UCSD-AML1 (cell line): ENCODE data around the gene JSRP1.

ENCODE experiments used
- DNase-seq: peaks from one replicate; lab custom pipeline; 2025; ENCODE audit not compliant: unreplicated experiment; lab: John Stamatoyannopoulos, UW

Gene JSRP1

DNA sequence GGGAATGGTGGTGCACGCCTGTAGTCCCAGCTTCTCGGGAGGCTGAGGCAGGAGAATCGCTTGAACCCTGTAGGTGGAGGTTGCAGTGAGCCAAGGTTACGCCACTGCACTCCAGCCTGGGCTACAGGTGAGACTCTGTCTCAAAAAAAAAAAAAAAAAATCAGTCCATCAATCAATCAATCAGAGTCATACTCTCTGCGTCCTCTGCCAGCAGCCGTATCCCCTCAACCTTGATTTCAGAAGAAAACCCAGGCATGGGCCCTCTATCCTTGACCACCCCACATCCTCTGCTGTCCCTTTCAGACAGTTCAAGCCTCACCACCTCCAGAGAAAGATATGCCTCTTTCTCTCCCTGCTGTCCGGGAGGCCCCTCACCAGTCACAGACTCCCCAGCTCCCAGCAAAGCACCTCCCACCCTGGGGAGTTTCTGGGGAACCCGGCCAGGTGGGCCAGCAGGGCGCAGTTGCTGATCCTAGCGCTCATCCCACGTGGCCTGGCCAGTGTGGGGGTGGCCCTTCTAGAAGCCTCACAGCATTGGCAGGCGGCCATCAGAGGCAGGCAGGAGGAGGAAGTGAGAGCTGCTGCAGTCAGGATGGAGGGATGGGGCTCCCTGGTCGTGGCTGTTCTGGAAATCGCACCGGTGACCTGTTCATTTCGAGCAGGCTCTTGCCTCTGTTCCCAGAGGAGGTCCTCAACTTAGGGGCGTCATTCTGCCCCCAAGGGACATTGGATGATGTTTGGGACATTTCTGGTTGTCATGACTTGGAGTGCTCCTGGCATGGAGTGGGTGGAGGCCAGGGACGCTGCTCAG is 10.2 kb upstream of the JSRP1 start:
- DNase-seq = peak; percentile 83

DNA sequence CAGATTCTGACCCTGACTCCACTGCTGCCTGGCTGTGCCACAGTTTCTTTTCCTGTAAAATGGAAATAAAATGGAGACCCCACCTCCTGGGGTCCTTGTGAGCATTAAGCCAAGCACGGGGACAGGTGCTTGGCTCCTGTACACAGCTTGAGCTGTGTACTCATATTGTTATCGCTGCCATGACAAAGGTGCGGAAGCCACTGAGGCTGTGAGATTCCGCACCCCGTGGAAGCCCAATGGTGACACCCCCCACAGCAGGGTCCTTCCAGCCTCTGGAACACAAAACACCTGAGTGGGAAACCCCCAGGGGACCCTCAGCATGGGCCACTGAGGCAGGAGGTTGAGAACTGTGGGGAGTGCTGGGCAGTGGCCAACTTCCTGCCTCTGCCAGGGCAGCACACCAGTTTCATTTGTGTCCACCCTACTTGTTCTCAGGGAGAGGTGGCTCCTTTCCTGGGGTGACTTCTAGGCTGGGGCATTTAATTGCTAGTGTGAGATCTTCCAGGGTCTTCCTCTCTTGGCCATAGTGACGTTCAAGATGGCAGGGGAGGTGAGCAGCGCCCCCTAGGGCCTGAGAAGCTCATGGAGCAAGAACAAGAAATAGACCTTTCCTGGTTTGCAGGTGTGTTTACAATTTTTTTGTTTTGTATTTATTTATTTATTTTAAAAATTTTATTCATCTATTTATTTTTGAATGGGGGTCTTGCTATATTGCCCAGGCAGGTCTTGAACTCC is 5.4 kb upstream of the JSRP1 start:
- DNase-seq = peak; percentile 66

DNA sequence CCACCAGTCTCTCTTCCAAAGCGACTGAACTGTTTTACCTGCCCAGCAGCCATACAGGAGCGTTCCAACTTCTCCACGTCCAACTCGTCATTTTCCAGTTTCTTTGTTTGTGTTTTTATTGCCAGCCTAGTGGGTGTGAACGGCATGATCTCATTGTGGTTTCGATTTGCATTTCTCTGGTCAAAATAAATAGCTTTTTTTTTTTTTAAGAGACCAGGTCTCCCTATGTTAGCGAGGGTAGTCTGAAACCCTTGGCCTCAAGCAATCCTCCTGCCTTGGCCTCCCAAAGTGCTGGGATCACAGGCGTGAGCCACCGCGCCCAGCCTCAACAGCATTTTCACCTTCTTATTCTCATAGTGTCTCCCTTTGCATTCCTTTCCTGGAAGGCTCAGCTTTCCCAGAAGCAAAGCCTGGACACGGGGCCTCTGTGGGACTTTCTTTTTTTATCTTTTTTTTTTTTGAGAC is 4.2 kb upstream of the JSRP1 start:
- no peak for DNase-seq

DNA sequence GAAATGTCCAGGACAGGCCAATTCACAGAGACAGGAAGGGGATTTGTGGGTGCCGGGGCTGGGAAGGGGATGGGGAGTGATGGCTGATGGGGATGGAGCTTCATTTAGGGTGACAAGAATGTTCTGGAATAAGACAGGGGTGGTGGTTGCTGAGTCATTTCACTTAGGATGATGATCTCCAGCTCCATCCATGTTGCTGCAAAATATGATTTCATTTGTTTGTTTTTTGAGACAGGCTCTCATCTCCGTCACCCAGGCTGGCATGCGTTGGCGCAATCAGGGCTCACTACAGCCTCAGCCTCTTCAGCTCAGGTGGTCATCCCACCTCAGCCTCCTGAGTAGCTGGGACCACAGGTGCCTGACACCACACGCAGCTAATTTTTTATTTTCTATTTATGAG is 3.1 kb upstream of the JSRP1 start:
- no peak for DNase-seq

DNA sequence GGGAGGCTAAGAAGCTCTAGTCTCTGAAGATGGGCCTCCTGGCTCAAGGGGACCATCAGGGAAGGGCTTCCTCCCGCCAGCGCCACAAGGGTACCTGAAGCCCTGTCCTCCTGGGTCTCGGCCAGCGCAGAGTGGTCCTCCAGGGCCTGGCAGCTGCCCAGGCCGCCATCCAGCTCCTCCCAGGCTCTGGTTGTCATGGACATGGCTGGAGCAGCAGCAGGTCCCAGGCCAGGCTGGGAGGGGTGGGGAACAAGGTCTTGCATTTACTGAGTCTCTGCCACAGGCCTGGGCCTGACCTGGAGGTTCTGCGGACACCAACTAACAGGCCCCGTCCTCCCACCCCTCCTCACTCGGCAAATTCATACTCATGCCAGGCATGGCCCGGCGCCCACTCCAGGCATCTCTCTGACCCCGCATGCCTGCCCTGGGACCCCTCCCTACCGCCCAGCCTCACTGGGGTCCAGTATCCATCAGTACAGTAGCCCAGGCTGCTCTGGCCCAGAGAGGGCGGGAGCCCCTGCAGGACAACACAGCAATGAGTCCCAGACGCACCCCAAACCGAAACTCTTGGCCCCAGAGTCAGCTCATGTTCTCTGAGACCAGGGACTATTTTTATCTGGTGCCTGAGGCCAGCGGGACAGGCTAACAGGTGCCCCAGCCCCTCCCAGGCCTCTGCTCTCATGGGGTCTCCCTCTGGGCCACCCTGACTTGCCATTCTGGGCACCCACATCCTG is 938 bp downstream of the JSRP1 start:
- DNase-seq = no peak

DNA sequence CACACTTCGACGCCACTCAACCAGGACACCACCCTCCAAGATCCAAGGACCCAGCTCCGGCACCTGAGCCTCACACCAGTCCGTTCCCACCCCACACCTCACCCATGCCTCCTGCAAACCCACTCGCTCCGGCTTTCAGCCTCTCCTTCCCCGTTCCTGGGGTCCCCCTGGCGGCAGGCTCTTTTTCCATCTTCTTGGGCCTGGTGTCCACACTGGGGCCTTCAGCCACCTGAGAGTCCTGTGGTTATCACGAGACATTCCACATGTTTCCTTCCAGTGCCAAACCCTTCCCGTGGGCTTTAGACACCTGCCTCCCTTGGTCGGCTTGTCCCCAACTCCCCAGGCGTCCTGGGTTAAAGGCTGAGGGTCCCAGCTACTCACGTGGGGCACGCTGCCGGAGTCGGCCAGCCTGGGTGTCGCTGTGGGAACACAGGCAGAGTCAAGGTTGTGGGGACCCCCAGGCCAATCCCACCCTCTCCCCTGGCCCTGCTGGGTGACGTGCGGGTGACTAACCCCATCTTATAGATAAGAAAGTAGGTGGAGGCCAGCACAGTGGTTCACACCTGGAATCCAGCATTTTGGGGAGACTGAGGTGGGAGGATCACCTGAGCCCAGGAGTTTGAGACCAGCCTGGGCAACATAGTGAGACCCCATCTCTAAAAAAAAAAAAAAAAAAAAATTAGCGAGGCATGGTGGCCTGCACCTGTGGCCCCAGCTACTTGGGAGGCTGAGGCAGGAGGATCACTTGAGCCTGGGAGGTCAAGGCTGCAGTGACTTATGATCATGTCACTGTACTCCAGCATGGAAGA is 1.9 kb downstream of the JSRP1 start:
- DNase-seq = no peak

DNA sequence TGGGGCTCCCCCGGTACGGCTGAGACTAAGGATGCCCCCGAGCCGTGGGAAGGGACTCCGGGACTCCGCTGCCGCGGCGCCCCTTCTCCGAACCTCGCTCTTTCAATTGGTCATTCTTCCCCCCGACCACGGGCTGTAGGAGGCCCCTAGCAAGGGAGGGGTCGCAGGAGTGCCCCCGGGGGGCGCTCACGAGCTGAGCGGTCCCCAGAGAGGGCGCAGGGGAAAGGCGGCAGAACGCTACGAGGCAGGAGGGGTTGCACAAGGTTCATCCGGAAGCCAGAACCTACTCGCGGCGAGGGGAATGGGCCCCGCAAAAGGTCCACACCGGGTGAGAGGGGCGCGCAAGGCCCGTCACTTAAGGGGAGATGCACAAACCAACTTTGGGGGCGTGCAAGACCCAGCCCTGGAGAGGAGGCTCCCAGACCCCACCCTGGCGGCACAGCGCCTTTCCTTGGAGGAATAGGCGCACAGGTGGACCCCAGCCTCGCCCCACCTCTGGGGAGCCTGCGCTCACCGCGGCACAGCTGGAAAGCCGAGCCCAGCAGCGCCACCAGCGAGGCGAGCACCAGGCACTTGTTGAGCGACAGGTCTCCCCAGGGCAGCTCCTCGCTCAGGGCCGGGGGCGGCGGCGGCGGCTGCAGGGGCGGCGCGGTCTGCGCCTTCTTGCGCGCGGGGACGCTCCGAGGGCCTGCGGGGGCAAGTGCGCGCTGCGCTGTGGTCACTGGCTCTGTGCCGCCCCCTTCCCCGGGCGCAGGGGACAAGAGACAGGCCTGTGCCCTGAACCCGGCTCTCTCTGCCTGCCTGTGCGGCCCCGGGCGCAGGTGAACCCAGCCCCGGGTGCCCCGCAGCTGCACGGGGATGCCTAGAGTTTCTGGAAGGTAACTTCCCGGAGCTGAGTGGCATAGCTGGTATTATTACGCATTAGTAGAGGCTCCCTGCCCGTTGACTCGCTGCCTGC is 2.8 kb downstream of the JSRP1 start:
- peak; percentile 23 for DNase-seq

DNA sequence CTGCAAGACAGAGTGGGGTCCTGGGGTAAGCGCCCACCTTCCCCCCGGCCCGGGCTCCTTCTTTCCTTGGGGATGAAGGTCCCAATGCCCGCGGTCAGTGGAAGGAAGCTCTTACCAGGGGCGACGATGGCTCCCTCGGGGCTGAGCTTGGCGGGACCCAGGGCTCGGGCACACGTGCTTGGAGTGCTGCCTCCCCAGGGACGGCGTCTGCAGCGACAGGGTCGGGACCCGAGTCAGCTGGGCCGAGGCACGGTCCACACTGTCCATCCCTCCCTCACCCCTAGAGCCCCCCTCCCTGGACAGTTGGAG is 3.5 kb downstream of the JSRP1 start:
- DNase-seq = no peak

DNA sequence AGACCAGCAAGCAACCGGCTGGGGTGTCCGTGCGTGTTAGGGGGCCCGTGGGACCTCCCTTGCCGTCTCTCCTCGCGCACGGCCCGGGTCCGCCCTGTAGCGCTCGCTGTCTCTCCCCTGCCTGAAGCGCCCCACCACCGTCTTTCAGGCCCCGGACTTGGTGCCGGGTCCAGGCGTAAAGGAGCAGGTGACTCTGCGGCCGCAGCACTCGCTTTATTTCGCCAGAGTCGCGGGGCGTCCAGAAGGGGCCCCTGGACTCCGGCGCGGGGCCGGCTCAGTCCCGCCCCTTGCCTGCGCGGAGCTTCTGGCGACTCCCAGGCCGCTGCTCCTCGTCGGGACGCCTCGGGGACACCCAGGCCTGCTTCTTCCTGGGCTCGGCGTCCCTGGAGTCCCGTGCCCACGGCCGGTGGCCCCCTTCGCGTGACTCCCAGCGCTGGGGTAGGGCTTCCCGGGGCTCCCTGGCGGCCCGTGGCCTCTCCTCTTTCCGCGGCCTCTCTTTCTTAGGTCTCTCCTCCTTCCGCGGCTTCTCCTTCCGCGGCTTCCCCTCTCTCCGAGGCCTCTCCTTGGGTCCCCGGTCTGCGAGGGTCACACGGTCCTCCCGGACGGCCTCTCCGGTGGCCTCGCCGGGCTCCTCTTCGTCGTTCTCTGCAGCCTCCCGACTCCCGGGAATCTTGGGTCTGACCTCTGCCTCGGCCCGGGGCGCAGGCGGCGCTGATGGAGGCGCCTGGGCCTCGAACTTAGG is 4.0 kb downstream of the JSRP1 start:
- no peak for DNase-seq

DNA sequence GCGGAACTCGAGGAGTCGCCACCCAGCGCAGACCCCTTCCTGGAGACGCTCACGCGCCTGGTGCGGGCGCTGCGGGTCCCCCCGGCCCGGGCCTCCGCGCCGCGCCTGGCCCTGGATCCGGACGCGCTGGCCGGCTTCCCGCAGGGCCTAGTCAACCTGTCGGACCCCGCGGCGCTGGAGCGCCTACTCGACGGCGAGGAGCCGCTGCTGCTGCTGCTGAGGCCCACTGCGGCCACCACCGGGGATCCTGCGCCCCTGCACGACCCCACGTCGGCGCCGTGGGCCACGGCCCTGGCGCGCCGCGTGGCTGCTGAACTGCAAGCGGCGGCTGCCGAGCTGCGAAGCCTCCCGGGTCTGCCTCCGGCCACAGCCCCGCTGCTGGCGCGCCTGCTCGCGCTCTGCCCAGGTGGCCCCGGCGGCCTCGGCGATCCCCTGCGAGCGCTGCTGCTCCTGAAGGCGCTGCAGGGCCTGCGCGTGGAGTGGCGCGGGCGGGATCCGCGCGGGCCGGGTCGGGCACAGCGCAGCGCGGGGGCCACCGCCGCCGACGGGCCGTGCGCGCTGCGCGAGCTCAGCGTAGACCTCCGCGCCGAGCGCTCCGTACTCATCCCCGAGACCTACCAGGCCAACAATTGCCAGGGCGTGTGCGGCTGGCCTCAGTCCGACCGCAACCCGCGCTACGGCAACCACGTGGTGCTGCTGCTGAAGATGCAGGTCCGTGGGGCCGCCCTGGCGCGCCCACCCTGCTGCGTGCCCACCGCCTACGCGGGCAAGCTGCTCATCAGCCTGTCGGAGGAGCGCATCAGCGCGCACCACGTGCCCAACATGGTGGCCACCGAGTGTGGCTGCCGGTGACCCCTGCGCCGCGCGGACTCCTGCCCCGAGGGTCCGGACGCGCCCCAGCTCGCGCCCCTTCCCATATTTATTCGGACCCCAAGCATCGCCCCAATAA is 4.8 kb downstream of the JSRP1 start:
- no peak for DNase-seq

DNA sequence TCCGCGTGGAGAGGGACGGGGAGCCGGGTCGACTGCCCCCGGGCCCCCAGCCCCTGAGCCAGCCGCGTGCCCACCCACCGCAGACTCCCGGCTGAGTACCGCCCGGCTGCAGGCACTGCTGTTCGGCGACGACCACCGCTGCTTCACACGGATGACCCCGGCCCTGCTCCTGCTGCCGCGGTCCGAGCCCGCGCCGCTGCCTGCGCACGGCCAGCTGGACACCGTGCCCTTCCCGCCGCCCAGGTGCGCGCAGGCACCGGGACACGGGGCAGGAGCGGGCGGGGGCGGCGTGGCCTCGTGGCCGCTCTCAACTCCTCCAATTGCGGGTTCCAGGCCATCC is 5.5 kb downstream of the JSRP1 start:
- no peak for DNase-seq

DNA sequence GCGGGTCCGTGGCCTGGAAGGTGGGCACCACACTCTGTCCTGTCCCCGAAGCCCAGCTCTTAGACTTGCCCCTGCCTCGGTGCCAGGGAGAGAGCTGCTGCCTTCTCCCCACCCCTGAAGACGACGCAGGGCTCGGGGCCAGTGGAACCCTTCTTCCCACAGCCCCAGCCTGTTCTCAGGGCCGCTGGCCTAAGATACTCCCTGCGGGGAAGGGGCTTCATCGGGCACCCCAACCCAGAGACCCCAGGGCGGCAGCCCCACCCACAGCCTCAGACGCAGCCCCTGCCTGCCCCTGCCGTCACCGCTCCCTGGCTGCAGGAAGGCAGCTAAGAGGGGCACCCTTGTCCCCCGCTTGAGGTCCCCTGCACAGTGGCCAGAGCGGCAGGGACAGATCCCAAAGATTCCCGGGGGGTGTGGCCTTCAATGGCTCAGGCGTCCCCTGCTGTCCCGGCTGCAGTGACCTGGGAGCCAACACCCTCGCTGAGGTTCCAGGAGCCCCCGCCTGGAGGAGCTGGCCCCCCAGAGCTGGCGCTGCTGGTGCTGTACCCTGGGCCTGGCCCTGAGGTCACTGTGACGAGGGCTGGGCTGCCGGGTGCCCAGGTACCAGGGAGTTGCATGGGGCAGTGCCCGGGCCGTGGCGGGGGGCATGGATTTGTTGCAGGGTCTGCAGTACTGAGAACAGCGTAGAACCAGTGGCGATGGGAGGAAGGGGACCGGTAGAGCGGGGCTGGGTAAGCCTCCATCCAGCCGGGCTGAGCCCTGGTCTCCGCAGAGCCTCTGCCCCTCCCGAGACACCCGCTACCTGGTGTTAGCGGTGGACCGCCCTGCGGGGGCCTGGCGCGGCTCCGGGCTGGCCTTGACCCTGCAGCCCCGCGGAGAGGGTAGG is 6.1 kb downstream of the JSRP1 start:
- no peak for DNase-seq

DNA sequence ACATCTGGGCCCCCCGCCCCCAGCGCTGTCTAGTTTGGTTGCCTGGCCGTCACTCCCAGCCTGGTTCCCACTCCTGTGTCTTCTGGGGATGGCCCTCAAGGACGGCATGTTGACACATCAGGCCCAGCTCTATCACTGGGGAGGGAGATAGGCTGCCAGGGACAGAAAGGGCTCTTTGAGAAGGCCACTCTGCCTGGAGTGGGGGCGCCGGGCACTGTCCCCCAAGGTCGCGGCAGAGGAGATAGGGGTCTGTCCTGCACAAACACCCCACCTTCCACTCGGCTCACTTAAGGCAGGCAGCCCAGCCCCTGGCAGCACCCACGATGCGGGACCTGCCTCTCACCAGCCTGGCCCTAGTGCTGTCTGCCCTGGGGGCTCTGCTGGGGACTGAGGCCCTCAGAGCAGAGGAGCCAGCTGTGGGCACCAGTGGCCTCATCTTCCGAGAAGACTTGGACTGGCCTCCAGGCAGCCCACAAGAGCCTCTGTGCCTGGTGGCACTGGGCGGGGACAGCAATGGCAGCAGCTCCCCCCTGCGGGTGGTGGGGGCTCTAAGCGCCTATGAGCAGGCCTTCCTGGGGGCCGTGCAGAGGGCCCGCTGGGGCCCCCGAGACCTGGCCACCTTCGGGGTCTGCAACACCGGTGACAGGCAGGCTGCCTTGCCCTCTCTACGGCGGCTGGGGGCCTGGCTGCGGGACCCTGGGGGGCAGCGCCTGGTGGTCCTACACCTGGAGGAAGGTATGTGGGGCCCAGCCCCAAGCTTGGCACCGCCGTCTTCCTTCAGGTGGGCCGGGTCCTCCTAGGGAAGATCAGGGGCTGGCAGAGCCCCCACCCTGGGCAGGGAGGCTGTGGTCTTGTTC is 7.0 kb downstream of the JSRP1 start, which contains the start of gene AMH:
TSS of gene AMH (plus strand) at position 314 of the 857 bp plus-strand sequence. CDS start at position 324, 10 bp downstream.
- no peak for DNase-seq

DNA sequence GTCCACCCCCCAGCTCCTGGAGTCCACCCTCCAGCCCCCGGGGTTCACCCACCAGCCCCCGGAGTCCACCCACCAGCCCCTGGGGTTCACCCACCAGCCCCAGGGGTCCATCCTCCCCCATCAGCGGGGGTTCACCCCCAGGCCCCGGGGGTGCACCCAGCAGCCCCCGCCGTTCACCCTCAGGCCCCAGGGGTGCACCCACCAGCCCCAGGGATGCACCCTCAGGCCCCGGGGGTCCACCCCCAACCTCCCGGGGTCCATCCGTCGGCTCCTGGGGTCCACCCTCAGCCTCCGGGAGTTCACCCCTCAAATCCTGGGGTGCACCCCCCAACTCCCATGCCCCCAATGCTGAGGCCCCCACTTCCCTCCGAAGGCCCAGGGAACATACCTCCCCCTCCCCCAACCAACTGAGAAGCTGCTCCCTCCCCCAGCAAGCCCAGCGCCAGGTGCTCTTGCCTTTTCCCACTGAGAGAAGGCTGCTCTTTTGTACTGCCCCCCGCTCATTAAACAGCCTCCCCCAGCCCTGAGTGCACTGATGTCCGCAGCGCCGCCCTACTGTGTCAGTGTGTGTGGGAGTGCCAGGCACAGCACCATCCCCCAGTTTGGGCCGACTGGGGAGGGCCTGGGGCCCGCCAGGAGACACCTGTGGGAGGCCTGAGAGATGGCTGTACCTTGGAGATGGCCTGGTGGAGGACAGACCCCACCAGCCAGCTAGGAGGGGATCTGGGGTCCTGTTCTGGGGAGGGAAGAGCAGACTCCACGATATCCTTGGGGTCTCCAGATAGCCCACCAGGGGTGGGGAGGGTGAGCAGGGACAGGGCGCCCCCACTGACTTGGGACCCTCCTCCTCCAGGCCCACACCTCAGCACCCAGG is 7.8 kb downstream of the JSRP1 start:
- no peak for DNase-seq

DNA sequence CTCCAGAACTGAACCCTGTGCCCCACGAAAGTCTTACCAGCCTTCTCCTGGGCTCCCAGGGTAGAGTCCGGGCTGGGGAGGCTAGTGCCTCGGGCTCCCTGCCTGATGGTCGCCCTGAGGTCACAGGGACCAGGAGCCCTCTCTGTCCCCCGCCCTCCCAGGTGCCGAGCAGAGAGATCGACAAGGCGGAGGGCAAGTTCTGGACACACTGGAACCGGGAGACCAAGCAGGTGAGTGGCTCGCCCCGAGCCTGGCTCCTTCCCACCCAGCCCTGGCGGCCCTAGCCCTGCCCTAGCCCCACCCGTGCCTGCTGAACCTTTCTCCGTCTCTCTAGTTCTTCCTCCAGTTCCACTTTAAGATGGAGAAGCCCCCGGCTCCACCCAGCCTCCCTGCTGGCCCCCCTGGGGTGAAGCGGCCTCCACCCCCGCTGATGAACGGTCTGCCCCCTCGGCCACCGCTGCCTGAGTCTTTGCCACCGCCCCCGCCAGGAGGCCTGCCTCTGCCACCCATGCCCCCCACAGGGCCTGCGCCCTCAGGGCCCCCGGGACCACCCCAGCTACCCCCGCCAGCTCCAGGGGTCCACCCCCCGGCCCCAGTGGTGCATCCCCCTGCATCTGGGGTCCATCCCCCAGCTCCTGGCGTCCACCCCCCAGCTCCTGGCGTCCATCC is 8.7 kb downstream of the JSRP1 start:
- DNase-seq = no peak
